Thoracic aorta (tissue), 2 donors: ENCODE data around the gene FUBP3. TPM values are rescaled to one million over a fixed set of nuclear protein-coding genes. Genes with fewer than 3 reads are reported as not detected.

Experiments
- ATAC-seq: fragments of 150-250 bp; one replicate; pipeline ENCODE4 v1.8.0; 2017; ENCODE audit warnings: low read depth; ENCODE audit not compliant: insufficient number of reproducible peaks, low FRiP score
- DNase-seq: peaks from one replicate; pipeline ENCODE4 v3.0.0-alpha.2; 2020; ENCODE audit warnings: low spot score
- H3K27ac ChIP-seq, 2 donors: fragments of 200-600 bp; sonication (generic); 1 replicate in 1 of 2; 2 replicates in 1 of 2; pipeline ENCODE4 v1.5.1; 2016; ENCODE audit warnings: mild to moderate bottlenecking in 2 of 2, moderate library complexity in 2 of 2
- H3K27me3 ChIP-seq: fragments of 200-600 bp; sonication (generic); replicated peaks from 2 replicates; pipeline ENCODE4 v1.6.0; 2016; ENCODE audit warnings: mild to moderate bottlenecking; ENCODE audit not compliant: insufficient read depth
- H3K36me3 ChIP-seq: fragments of 200-600 bp; sonication (generic); one replicate; pipeline ENCODE4 v1.5.1; 2016
- H3K4me1 ChIP-seq, 2 donors: fragments of 200-600 bp; sonication (generic); 1 replicate in 1 of 2; 2 replicates in 1 of 2; pipeline versions ENCODE4 v1.5.1 to v1.6.0; 2016; ENCODE audit warnings: low read depth in 2 of 2, mild to moderate bottlenecking in 1 of 2; ENCODE audit not compliant: control insufficient read depth in 1 of 2
- H3K4me3 ChIP-seq: fragments of 200-600 bp; sonication (generic); 2 replicates; pipeline ENCODE4 v1.5.1; 2016; ENCODE audit warnings: mild to moderate bottlenecking
- H3K9me3 ChIP-seq: fragments of 200-600 bp; sonication (generic); 2 replicates; pipeline ENCODE4 v1.5.1; 2016
- CTCF ChIP-seq: fragments of 200-600 bp; sonication (generic); IDR thresholded peaks from one replicate; pipeline ENCODE4 v1.5.1; 2019; ENCODE audit warnings: antibody characterized with exemption
- total RNA-seq, 2 donors: library from RNA; depleted of rRNA; stranded (reverse); fragments of >200 nt; gene quantifications; one replicate each; pipeline versions ENCODE4 v1.1.0 to v1.2.3, GENCODE V29; 2016

FUBP3 gene
- total RNA-seq, 2 donors from 2014 or later, result 62.9 to 127 TPM

- H3K27ac ChIP-seq, result no peak overlapping the region
- H3K4me3 ChIP-seq, result no peak overlapping the region
- no peaks in the 10 kb centered on the region for H3K36me3 ChIP-seq
- TF ChIP-seq CTCF, result no peak
- H3K27me3 ChIP-seq, result no peaks in the 10 kb centered on the region
- ATAC-seq (no peak), DNase-seq (no peak)
- no peaks in the 10 kb centered on the region for H3K4me1 ChIP-seq
- H3K9me3 ChIP-seq, result no peaks in the 10 kb centered on the region
These were observed 71.8 kb downstream of the FUBP3 start for GRCh38 chr9:130651221-130651620.

GRCh38 chr9:130651752-130652151 lies 72.4 kb downstream of the FUBP3 start:
- Histone ChIP-seq H3K27me3 (no peaks in the 10 kb centered on the region), H3K4me1 (no peaks in the 10 kb centered on the region), H3K36me3 (no peaks in the 10 kb centered on the region), H3K9me3 (no peaks in the 10 kb centered on the region), H3K4me3 (no peak overlapping the region), H3K27ac (no peak overlapping the region)
- ATAC-seq (no peak), DNase-seq (no peak)
- TF ChIP-seq CTCF, result no peak

- Histone ChIP-seq H3K27me3 (no peaks in the 10 kb centered on the region), H3K4me3 (no peak overlapping the region), H3K9me3 (no peaks in the 10 kb centered on the region), H3K36me3 (no peaks in the 10 kb centered on the region), H3K27ac (no peak overlapping the region), H3K4me1 (peaks cover 0 to 5% of the 10 kb centered on the region in 2 donors)
- no peak for TF ChIP-seq CTCF
- DNase-seq, result no peak
- ATAC-seq, result no peak
These were observed 75.5 kb downstream of the FUBP3 start for GRCh38 chr9:130654879-130655278.

GRCh38 chr9:130658893-130659698 lies 79.7 kb downstream of the FUBP3 start:
- no peak for TF ChIP-seq CTCF
- DNase-seq, result no peak
- no peak for ATAC-seq
- Histone ChIP-seq H3K9me3 (no peaks in the 10 kb centered on the region), H3K27ac (no peak overlapping the region), H3K27me3 (peaks cover 20% of the 10 kb centered on the region), H3K4me1 (peaks cover 26 to 46% of the 10 kb centered on the region in 2 donors), H3K4me3 (no peak overlapping the region), H3K36me3 (no peaks in the 10 kb centered on the region)

GRCh38 chr9:130659699-130660248 lies 80.4 kb downstream of the FUBP3 start:
- H3K4me3 ChIP-seq, result no peak overlapping the region
- H3K9me3 ChIP-seq, result no peaks in the 10 kb centered on the region
- H3K4me1 ChIP-seq, result peaks cover 31 to 53% of the 10 kb centered on the region in 2 donors
- H3K27me3 ChIP-seq, result peaks cover 20% of the 10 kb centered on the region
- no peak for ATAC-seq
- no peak for TF ChIP-seq CTCF
- H3K27ac ChIP-seq, result no peak overlapping the region
- no peak for DNase-seq
- H3K36me3 ChIP-seq, result no peaks in the 10 kb centered on the region
